K562 (cell line): ENCODE data around the gene ZBTB20.

ENCODE experiments used
- ELF4 ChIP-seq: fragments of 450-650 bp; formaldehyde crosslinking; IDR thresholded peaks from 2 replicates; pipeline ENCODE4 v1.4.0; 2022; ENCODE audit warnings: missing genetic modification characterization
- ERF ChIP-seq: fragments of 450-650 bp; formaldehyde crosslinking; IDR thresholded peaks from 2 replicates; pipeline ENCODE4 v1.4.0; 2020; ENCODE audit warnings: mild to moderate bottlenecking, mixed read lengths
- TBL1XR1 ChIP-seq, 2 experiments: IDR thresholded peaks; 2 replicates each; pipeline ENCODE4 v1.6.1; 2012; ENCODE audit warnings: improper control_type of control experiment in 2 of 2, low read length in 2 of 2, mild to moderate bottlenecking in 1 of 2
- TF ChIP-seq, protein P1 (sequence below): fragments of 250-450 bp; sonication (Bioruptor Pico); IDR thresholded peaks from 2 replicates; pipeline ENCODE4 v1.5.0; 2020; ENCODE audit warnings: mild to moderate bottlenecking, borderline replicate concordance
- TF ChIP-seq, protein P2 (sequence below): sonication (generic); formaldehyde crosslinking; IDR thresholded peaks from 2 replicates; pipeline ENCODE4 v1.8.0; 2023; ENCODE audit warnings: mild to moderate bottlenecking, missing genetic modification reagents
- TF ChIP-seq, protein P3 (sequence below), 3 experiments: IDR thresholded peaks in 2 of 3; conservative IDR thresholded peaks in 1 of 3; 2 replicates each; pipeline ENCODE4 v1.5.1; 2011 to 2012; ENCODE audit warnings: low read length in 3 of 3, mild to moderate bottlenecking in 3 of 3, control low read depth in 2 of 3, improper control_type of control experiment in 1 of 3, inconsistent platforms in 1 of 3, low read depth in 1 of 3, mixed read lengths in 1 of 3, moderate library complexity in 1 of 3; ENCODE audit not compliant: insufficient read depth in 2 of 3
- TF ChIP-seq, protein P4 (sequence below): sonication (generic); formaldehyde crosslinking; IDR thresholded peaks from 2 replicates; pipeline ENCODE4 v1.8.1; 2023; ENCODE audit warnings: mild to moderate bottlenecking, missing genetic modification reagents

DNA sequence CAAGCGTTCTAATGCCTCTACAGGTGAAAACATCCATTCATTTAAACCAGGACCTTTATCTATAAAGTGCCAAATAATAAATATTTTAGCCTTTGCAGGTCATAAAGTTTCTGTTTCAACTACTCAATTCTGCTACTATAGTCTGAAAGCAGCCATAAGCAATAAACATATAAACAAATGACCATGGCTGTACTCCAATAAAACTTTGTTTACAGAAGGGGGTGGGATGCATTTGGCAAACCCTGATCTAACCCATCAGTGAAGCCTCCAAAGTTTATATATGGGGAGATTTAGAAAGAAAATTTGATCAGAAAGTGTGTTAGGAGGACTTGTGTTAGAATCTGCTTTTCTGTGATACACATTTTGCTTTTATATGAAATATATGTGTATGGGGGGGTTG is 161.3 kb downstream of the ZBTB20 start:
- TF ChIP-seq, protein P1, sequence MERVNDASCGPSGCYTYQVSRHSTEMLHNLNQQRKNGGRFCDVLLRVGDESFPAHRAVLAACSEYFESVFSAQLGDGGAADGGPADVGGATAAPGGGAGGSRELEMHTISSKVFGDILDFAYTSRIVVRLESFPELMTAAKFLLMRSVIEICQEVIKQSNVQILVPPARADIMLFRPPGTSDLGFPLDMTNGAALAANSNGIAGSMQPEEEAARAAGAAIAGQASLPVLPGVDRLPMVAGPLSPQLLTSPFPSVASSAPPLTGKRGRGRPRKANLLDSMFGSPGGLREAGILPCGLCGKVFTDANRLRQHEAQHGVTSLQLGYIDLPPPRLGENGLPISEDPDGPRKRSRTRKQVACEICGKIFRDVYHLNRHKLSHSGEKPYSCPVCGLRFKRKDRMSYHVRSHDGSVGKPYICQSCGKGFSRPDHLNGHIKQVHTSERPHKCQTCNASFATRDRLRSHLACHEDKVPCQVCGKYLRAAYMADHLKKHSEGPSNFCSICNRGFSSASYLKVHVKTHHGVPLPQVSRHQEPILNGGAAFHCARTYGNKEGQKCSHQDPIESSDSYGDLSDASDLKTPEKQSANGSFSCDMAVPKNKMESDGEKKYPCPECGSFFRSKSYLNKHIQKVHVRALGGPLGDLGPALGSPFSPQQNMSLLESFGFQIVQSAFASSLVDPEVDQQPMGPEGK (CRISPR knock-in tag): no peak
- TF ChIP-seq, protein P2, sequence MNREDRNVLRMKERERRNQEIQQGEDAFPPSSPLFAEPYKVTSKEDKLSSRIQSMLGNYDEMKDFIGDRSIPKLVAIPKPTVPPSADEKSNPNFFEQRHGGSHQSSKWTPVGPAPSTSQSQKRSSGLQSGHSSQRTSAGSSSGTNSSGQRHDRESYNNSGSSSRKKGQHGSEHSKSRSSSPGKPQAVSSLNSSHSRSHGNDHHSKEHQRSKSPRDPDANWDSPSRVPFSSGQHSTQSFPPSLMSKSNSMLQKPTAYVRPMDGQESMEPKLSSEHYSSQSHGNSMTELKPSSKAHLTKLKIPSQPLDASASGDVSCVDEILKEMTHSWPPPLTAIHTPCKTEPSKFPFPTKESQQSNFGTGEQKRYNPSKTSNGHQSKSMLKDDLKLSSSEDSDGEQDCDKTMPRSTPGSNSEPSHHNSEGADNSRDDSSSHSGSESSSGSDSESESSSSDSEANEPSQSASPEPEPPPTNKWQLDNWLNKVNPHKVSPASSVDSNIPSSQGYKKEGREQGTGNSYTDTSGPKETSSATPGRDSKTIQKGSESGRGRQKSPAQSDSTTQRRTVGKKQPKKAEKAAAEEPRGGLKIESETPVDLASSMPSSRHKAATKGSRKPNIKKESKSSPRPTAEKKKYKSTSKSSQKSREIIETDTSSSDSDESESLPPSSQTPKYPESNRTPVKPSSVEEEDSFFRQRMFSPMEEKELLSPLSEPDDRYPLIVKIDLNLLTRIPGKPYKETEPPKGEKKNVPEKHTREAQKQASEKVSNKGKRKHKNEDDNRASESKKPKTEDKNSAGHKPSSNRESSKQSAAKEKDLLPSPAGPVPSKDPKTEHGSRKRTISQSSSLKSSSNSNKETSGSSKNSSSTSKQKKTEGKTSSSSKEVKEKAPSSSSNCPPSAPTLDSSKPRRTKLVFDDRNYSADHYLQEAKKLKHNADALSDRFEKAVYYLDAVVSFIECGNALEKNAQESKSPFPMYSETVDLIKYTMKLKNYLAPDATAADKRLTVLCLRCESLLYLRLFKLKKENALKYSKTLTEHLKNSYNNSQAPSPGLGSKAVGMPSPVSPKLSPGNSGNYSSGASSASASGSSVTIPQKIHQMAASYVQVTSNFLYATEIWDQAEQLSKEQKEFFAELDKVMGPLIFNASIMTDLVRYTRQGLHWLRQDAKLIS: no peak
- TF ChIP-seq, protein P3, sequence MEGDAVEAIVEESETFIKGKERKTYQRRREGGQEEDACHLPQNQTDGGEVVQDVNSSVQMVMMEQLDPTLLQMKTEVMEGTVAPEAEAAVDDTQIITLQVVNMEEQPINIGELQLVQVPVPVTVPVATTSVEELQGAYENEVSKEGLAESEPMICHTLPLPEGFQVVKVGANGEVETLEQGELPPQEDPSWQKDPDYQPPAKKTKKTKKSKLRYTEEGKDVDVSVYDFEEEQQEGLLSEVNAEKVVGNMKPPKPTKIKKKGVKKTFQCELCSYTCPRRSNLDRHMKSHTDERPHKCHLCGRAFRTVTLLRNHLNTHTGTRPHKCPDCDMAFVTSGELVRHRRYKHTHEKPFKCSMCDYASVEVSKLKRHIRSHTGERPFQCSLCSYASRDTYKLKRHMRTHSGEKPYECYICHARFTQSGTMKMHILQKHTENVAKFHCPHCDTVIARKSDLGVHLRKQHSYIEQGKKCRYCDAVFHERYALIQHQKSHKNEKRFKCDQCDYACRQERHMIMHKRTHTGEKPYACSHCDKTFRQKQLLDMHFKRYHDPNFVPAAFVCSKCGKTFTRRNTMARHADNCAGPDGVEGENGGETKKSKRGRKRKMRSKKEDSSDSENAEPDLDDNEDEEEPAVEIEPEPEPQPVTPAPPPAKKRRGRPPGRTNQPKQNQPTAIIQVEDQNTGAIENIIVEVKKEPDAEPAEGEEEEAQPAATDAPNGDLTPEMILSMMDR (IDR thresholded peaks at IDR 0.05 in 2 of 3, conservative IDR thresholded peaks at IDR 0.05 in 1 of 3; ENCODE audit: insufficient read depth in 2 of 3, low read depth in 1 of 3, low read length in 3 of 3): no peak
- TF ChIP-seq ERF (CRISPR knock-in tag) (no peak), ELF4 (CRISPR knock-in tag) (no peak), TBL1XR1 (IDR thresholded peaks at IDR 0.05; ENCODE audit: low read length in 2 of 2) (no peak)
- TF ChIP-seq, protein P4, sequence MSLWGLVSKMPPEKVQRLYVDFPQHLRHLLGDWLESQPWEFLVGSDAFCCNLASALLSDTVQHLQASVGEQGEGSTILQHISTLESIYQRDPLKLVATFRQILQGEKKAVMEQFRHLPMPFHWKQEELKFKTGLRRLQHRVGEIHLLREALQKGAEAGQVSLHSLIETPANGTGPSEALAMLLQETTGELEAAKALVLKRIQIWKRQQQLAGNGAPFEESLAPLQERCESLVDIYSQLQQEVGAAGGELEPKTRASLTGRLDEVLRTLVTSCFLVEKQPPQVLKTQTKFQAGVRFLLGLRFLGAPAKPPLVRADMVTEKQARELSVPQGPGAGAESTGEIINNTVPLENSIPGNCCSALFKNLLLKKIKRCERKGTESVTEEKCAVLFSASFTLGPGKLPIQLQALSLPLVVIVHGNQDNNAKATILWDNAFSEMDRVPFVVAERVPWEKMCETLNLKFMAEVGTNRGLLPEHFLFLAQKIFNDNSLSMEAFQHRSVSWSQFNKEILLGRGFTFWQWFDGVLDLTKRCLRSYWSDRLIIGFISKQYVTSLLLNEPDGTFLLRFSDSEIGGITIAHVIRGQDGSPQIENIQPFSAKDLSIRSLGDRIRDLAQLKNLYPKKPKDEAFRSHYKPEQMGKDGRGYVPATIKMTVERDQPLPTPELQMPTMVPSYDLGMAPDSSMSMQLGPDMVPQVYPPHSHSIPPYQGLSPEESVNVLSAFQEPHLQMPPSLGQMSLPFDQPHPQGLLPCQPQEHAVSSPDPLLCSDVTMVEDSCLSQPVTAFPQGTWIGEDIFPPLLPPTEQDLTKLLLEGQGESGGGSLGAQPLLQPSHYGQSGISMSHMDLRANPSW (CRISPR knock-in tag): no peak
